ENCODE results near the gene PROCR.

DNA sequence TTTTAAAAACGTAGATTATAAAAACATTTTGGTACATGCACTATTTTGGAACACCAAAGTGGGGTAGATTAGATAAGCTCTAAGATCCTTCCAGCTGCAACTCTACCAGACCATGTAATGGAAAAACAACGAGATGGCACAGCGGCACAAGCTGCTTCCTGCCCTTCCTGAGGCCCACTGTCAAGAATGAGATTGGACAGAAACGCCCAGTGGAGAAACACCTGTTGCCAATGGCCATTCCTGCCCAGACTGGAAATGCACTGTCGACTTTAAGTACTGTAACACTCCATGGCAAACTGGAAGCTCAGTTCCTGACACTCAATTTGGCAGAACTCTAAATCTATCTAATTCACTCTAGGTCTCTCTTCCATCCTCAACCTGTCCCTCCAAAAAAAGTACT lies 46.1 kb upstream of the PROCR start:
- TF ChIP-seq, protein P1, sequence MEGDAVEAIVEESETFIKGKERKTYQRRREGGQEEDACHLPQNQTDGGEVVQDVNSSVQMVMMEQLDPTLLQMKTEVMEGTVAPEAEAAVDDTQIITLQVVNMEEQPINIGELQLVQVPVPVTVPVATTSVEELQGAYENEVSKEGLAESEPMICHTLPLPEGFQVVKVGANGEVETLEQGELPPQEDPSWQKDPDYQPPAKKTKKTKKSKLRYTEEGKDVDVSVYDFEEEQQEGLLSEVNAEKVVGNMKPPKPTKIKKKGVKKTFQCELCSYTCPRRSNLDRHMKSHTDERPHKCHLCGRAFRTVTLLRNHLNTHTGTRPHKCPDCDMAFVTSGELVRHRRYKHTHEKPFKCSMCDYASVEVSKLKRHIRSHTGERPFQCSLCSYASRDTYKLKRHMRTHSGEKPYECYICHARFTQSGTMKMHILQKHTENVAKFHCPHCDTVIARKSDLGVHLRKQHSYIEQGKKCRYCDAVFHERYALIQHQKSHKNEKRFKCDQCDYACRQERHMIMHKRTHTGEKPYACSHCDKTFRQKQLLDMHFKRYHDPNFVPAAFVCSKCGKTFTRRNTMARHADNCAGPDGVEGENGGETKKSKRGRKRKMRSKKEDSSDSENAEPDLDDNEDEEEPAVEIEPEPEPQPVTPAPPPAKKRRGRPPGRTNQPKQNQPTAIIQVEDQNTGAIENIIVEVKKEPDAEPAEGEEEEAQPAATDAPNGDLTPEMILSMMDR (IDR thresholded peaks at IDR 0.05 in 4 of 5, conservative IDR thresholded peaks at IDR 0.05 in 1 of 5) = no peak
- no peak for TF ChIP-seq POLR2A (IDR thresholded peaks at IDR 0.05)

All from gastrocnemius medialis (tissue), 4 donors.